Activated CD8-positive, alpha-beta T cell treated with anti-CD3 and anti-CD28 coated beads, Interleukin-2, amount 10 ng/mL, durations not matched to agents 7 days and 5 days (primary cell): ENCODE measurements around the gene PADI1. TPM values are rescaled to one million over a fixed set of nuclear protein-coding genes. Genes with fewer than 3 reads are reported as not detected.

ENCODE experiments used
- ATAC-seq: fragments of 150-1000 bp; cut with Tn5 transposase; one replicate; pipeline ENCODE4 v1.10.0; 2021; ENCODE audit warnings: moderate library complexity
- CTCF ChIA-PET: fragments of 350-600 bp; sonication (Branson Sonifier 250); formaldehyde crosslinking; loops from one replicate; lab custom pipeline; 2021; ENCODE audit warnings: antibody characterized with exemption; lab: Charles Lee
- POLR2A ChIA-PET: fragments of 350-600 bp; sonication (Branson Sonifier 250); formaldehyde crosslinking; loops from one replicate; lab custom pipeline; 2021; ENCODE audit warnings: antibody characterized with exemption; lab: Charles Lee
- DNase-seq: peaks from one replicate; pipeline ENCODE4 v3.0.0-alpha.2; 2020
- H3K27ac Mint-ChIP-seq: one replicate; pipeline ENCODE4 v1.8.0; 2021; ENCODE audit warnings: mild to moderate bottlenecking, mixed read lengths
- H3K27me3 Mint-ChIP-seq: one replicate; pipeline ENCODE4 v1.8.0; 2021; ENCODE audit warnings: low read depth, mixed read lengths
- H3K36me3 Mint-ChIP-seq: one replicate; pipeline ENCODE4 v1.8.0; 2021; ENCODE audit warnings: low read depth, mixed read lengths
- H3K4me1 Mint-ChIP-seq: one replicate; pipeline ENCODE4 v1.8.0; 2021; ENCODE audit warnings: low read depth, mixed read lengths
- H3K4me3 Mint-ChIP-seq: one replicate; pipeline ENCODE4 v1.8.0; 2021; ENCODE audit warnings: mild to moderate bottlenecking, mixed read lengths
- H3K9me3 Mint-ChIP-seq: one replicate; pipeline ENCODE4 v1.8.0; 2022; ENCODE audit warnings: mixed read lengths; ENCODE audit not compliant: insufficient read depth
- total RNA-seq, 2 experiments: library from RNA; stranded (reverse); gene quantifications; one replicate each; pipeline ENCODE4 v1.2.3, GENCODE V29; 2021

PADI1 gene
- total RNA-seq, 2 experiments from 2014 or later = not detected

GRCh38 chr1:17193222-17194132 lies 11.5 kb upstream of the PADI1 start:
- POLR2A ChIA-PET = no interaction called here
- no peak for ATAC-seq
- Mint-ChIP-seq H3K9me3 (peaks cover 6% of the 10 kb centered on the region), H3K4me1 (no peaks in the 10 kb centered on the region), H3K36me3 (no peaks in the 10 kb centered on the region), H3K27me3 (peaks cover 31% of the 10 kb centered on the region), H3K27ac (no peak overlapping the region), H3K4me3 (no peak overlapping the region)
- CTCF ChIA-PET = no interaction called here
- DNase-seq = no peak

DNA sequence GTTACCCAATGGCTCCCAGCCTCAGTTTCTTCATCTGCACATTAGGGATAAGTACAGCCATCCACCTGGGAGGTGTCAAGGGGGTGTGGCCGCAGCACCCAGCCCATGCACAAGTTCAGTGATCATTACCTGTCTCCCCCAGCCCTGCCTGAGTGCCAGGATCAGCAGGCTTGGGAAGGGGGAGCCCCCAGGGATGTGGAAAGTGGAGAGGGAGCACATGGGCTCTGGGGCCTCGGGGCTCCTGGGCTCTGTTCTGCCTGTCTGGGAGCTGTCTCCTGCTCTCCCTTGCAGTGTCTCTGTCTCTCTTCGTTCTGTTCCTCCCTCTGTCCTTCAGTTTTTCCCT lies 10.8 kb upstream of the PADI1 start:
- H3K36me3 Mint-ChIP-seq = no peaks in the 10 kb centered on the region
- ChIA-PET CTCF (no interaction called here), POLR2A (no interaction called here)
- H3K27ac Mint-ChIP-seq = no peak overlapping the region
- H3K4me1 Mint-ChIP-seq = no peaks in the 10 kb centered on the region
- peaks cover 1% of the 10 kb centered on the region for H3K9me3 Mint-ChIP-seq
- no peak overlapping the region for H3K4me3 Mint-ChIP-seq
- no peak for ATAC-seq
- DNase-seq = no peak
- H3K27me3 Mint-ChIP-seq = peaks cover 29% of the 10 kb centered on the region

GRCh38 chr1:17194615-17195528 lies 10.1 kb upstream of the PADI1 start:
- H3K27ac Mint-ChIP-seq = no peak overlapping the region
- CTCF ChIA-PET = no interaction called here
- DNase-seq = no peak
- POLR2A ChIA-PET = no interaction called here
- H3K9me3 Mint-ChIP-seq = no peaks in the 10 kb centered on the region
- no peaks in the 10 kb centered on the region for H3K36me3 Mint-ChIP-seq
- H3K27me3 Mint-ChIP-seq = peaks cover 35% of the 10 kb centered on the region
- H3K4me3 Mint-ChIP-seq = no peak overlapping the region
- peaks cover 7% of the 10 kb centered on the region for H3K4me1 Mint-ChIP-seq
- ATAC-seq = no peak

DNA sequence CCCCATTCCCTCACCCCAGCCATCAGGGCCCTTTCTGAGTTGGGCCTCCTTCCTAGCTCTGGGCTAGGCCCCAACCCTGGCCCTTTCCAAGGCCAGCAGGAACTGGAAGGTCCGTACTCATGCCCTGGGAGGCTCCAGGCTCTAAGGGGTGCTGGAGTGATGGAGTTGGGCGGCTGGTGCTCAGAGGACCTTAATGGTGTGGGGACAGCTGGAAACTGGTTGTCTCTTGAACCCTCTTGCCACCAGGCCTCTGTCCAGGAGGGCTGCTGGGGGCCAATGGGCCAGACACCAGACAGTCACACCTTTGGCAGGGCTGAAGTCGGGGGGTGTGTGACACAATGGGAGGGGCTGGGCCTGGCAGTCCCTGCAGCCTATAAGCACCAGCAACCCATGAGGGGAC lies 9.2 kb upstream of the PADI1 start:
- no peak for ATAC-seq
- POLR2A ChIA-PET = no interaction called here
- Mint-ChIP-seq H3K36me3 (no peaks in the 10 kb centered on the region), H3K4me1 (peaks cover 11% of the 10 kb centered on the region), H3K27ac (no peak overlapping the region), H3K9me3 (no peaks in the 10 kb centered on the region), H3K4me3 (no peak overlapping the region), H3K27me3 (peaks cover 39% of the 10 kb centered on the region)
- CTCF ChIA-PET = no interaction called here
- no peak for DNase-seq

DNA sequence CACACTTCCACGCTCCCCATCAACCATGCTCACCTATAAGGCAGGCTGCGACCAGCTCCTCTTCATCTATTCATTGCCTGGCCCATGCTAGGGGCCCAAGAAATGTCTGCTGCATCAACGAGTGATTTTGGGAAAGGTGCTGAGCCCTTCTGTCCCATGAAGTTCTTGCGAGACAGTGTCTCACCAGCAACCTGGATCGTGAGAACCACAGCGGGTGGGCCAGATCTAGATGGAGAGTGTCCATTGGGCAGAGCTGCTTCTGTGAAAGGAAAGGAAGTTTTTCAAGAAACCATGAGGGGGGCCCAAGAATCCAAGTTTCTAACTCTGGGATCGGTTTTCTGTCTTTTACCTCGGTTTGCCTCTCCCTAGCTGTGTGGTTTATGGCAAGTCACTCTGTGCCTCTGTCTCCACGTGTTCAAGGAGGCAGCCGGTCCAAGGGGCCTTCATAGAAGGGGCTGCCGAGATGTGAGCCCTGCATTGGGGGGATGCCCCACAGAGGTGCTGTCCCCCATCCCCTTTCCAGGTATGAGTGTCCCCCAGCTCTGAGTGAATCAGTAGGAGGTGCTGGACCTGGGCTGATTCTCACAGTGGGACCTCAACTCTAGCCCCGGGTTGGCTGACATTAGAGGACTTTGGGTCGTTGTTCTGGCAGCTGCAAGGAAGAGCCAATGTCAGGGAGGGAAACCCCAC lies 8.3 kb upstream of the PADI1 start:
- Mint-ChIP-seq H3K4me3 (no peak overlapping the region), H3K27me3 (peaks cover 39% of the 10 kb centered on the region), H3K9me3 (no peaks in the 10 kb centered on the region), H3K27ac (no peak overlapping the region), H3K36me3 (no peaks in the 10 kb centered on the region), H3K4me1 (peaks cover 20% of the 10 kb centered on the region)
- CTCF ChIA-PET = no interaction called here
- POLR2A ChIA-PET = no interaction called here
- DNase-seq = no peak
- no peak for ATAC-seq

- ChIA-PET CTCF (no interaction called here), POLR2A (no interaction called here)
- H3K4me3 Mint-ChIP-seq = no peak overlapping the region
- ATAC-seq = no peak
- DNase-seq = no peak
- H3K36me3 Mint-ChIP-seq = no peaks in the 10 kb centered on the region
- H3K27me3 Mint-ChIP-seq = peaks cover 34% of the 10 kb centered on the region
- H3K27ac Mint-ChIP-seq = no peak overlapping the region
- no peaks in the 10 kb centered on the region for H3K9me3 Mint-ChIP-seq
- H3K4me1 Mint-ChIP-seq = peaks cover 31% of the 10 kb centered on the region
These were observed 7.2 kb upstream of the PADI1 start for GRCh38 chr1:17197696-17198095.

- DNase-seq (no peak), ATAC-seq (no peak)
- Mint-ChIP-seq H3K4me3 (no peak overlapping the region), H3K27me3 (peaks cover 43% of the 10 kb centered on the region), H3K36me3 (no peaks in the 10 kb centered on the region), H3K4me1 (peaks cover 40% of the 10 kb centered on the region), H3K9me3 (no peaks in the 10 kb centered on the region), H3K27ac (no peak overlapping the region)
- ChIA-PET POLR2A (no interaction called here), CTCF (no interaction called here)
These were observed 6.3 kb upstream of the PADI1 start for GRCh38 chr1:17198476-17199258.

- Mint-ChIP-seq H3K4me3 (no peak overlapping the region), H3K4me1 (peaks cover 46% of the 10 kb centered on the region), H3K9me3 (no peaks in the 10 kb centered on the region), H3K27ac (peak overlapping the region; percentile 4), H3K27me3 (peaks cover 47% of the 10 kb centered on the region), H3K36me3 (no peaks in the 10 kb centered on the region)
- no peak for DNase-seq
- ATAC-seq = no peak
- ChIA-PET POLR2A (no interaction called here), CTCF (no interaction called here)
These were observed 5.5 kb upstream of the PADI1 start for GRCh38 chr1:17199267-17200044.

DNA sequence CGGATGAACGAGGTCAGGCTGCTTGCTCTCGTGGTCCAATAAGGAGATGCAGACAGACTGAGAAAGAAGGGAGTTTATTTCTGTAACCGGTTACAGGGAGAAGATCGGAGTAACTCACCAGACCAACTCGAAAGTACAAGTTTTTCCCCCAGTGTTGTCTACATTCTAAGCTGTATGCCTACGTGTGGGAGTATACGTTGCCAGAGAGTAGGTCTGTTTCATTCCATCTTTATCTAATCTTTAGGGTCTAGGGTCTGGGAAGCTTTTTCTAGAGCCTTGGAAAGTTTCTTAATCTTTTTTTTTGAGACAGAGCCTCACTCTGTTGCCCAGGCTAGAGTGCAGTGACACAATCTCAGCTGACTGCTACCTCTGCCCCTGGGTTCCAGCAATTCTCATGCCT lies 4.7 kb upstream of the PADI1 start:
- Mint-ChIP-seq H3K27me3 (peaks cover 50% of the 10 kb centered on the region), H3K4me1 (peaks cover 49% of the 10 kb centered on the region), H3K9me3 (no peaks in the 10 kb centered on the region), H3K27ac (peak overlapping the region; percentile 4), H3K4me3 (no peak overlapping the region), H3K36me3 (no peaks in the 10 kb centered on the region)
- ChIA-PET CTCF (interaction anchor here (0.8 kb wide), 1 partner anchor 21 kb away, joined by 3 read pairs; no protein-coding TSS in a partner anchor), POLR2A (interaction anchor here (0.8 kb wide), 1 partner anchor 41 kb away, joined by 3 read pairs; no protein-coding TSS in a partner anchor)
- ATAC-seq (no peak), DNase-seq (no peak)

DNA sequence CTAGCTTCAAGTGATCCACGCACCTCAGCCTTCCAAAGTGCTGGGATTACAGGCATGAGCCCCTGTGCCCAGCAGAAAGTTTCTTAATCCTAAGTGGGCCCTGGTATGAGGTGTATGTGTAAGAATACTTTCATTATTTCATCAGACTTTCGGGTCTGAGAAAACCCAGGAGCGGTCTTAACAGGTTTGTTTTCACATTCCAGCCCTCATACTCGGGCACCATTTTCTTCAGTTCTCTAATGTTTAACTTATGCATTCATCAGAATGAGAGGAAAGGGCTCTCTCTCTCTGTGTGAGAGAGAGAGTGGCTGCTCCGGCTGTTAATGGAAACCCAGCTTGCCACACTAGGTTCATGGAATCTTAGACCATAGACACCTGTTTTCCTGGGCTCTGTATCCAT lies 4.2 kb upstream of the PADI1 start:
- POLR2A ChIA-PET = interaction anchor here (0.8 kb wide), 1 partner anchor 40 kb away, joined by 3 read pairs; no protein-coding TSS in a partner anchor
- H3K9me3 Mint-ChIP-seq = no peaks in the 10 kb centered on the region
- no peaks in the 10 kb centered on the region for H3K36me3 Mint-ChIP-seq
- H3K4me3 Mint-ChIP-seq = no peak overlapping the region
- CTCF ChIA-PET = interaction anchor here (0.8 kb wide), 1 partner anchor 21 kb away, joined by 3 read pairs; no protein-coding TSS in a partner anchor
- ATAC-seq = no peak
- H3K27ac Mint-ChIP-seq = no peak overlapping the region
- peaks cover 49% of the 10 kb centered on the region for H3K4me1 Mint-ChIP-seq
- H3K27me3 Mint-ChIP-seq = peaks cover 53% of the 10 kb centered on the region
- no peak for DNase-seq
